Mucosa of rectum (tissue), 2 donors: ENCODE measurements around the gene TNK1.

Experiments
- H3K27ac ChIP-seq, 2 donors: one replicate each; pipeline ENCODE4 v1.7.0; 2013; ENCODE audit warnings: inconsistent platforms in 2 of 2, low read depth in 2 of 2, low read length in 2 of 2
- H3K27me3 ChIP-seq, 2 donors: one replicate each; pipeline ENCODE4 v1.7.0; 2013; ENCODE audit warnings: low read length in 2 of 2; ENCODE audit not compliant: control insufficient read depth in 2 of 2, insufficient read depth in 2 of 2
- H3K36me3 ChIP-seq, 2 donors: one replicate each; pipeline ENCODE4 v1.7.0; 2013; ENCODE audit warnings: low read length in 2 of 2; ENCODE audit not compliant: control insufficient read depth in 2 of 2, insufficient read depth in 2 of 2
- H3K4me1 ChIP-seq, 2 donors: one replicate each; pipeline ENCODE4 v1.7.0; 2013; ENCODE audit warnings: low read length in 2 of 2, mild to moderate bottlenecking in 1 of 2; ENCODE audit not compliant: control insufficient read depth in 2 of 2, insufficient read depth in 2 of 2
- H3K4me3 ChIP-seq, 2 donors: one replicate each; pipeline ENCODE4 v1.7.0; 2013; ENCODE audit warnings: low read length in 2 of 2
- H3K9ac ChIP-seq, 2 donors: one replicate each; pipeline ENCODE4 v1.7.0; 2013; ENCODE audit warnings: low read length in 2 of 2, low read depth in 1 of 2, mild to moderate bottlenecking in 1 of 2
- H3K9me3 ChIP-seq, 2 donors: one replicate each; pipeline ENCODE4 v1.7.0; 2013; ENCODE audit warnings: low read length in 2 of 2; ENCODE audit not compliant: control insufficient read depth in 2 of 2
- donor health status: healthy.
- donor health status: Normal muscosa, but diverticular disease.

TNK1 gene

GRCh38 chr17:7343250-7343649 lies 37.6 kb upstream of the TNK1 start:
- Histone ChIP-seq H3K9ac (no peak overlapping the region), H3K27ac (no peak overlapping the region), H3K4me3 (no peak overlapping the region), H3K36me3 (peaks cover 0 to 5% of the 10 kb centered on the region in 2 donors), H3K27me3 (peaks cover 0 to 4% of the 10 kb centered on the region in 2 donors), H3K4me1 (peaks cover 0 to 4% of the 10 kb centered on the region in 2 donors), H3K9me3 (no peaks in the 10 kb centered on the region)

DNA sequence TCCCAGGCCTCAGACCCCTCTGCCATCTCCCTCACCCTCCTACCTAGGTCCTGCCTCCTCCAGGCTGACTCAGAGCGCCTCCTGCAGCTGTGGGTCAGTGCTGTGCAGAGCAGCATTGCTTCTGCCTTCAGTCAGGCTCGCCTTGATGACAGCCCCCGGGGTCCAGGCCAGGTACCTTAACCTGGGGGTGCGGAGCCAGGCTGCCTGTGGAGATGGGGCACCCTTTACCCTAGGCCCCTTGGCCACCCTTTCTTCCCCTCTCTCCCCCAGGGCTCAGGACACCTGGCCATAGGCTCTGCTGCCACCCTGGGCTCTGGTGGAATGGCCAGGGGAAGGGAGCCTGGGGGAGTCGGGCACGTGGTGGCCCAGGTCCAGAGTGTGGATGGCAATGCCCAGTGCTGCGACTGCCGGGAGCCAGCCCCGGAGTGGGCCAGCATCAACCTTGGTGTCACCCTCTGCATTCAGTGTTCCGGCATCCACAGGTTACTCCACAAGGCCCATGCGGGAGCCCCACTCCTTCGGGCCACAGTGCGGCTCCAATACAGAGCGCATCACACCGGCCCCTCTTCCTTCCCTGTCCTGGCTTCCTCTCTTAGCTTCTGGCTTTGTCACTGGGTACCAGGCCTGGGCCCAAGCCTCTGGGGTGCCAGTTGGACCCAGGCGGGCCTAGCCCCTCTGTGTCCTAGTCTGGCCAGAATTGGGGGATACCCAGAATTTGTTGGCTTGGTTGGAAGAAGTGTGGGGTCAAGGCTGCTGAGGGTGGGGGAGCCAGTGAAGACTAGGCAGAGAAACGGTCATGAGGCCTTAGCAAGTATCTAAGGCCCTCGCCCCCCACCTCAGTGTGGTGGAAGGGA lies 33.9 kb upstream of the TNK1 start:
- H3K27ac ChIP-seq, result no peak overlapping the region
- H3K4me3 ChIP-seq, result no peak overlapping the region
- H3K27me3 ChIP-seq, result no peaks in the 10 kb centered on the region
- H3K4me1 ChIP-seq, result peaks cover 11 to 13% of the 10 kb centered on the region in 2 donors
- H3K9ac ChIP-seq, result no peak overlapping the region
- no peaks in the 10 kb centered on the region for H3K9me3 ChIP-seq
- H3K36me3 ChIP-seq, result peaks cover 0 to 1% of the 10 kb centered on the region in 2 donors

DNA sequence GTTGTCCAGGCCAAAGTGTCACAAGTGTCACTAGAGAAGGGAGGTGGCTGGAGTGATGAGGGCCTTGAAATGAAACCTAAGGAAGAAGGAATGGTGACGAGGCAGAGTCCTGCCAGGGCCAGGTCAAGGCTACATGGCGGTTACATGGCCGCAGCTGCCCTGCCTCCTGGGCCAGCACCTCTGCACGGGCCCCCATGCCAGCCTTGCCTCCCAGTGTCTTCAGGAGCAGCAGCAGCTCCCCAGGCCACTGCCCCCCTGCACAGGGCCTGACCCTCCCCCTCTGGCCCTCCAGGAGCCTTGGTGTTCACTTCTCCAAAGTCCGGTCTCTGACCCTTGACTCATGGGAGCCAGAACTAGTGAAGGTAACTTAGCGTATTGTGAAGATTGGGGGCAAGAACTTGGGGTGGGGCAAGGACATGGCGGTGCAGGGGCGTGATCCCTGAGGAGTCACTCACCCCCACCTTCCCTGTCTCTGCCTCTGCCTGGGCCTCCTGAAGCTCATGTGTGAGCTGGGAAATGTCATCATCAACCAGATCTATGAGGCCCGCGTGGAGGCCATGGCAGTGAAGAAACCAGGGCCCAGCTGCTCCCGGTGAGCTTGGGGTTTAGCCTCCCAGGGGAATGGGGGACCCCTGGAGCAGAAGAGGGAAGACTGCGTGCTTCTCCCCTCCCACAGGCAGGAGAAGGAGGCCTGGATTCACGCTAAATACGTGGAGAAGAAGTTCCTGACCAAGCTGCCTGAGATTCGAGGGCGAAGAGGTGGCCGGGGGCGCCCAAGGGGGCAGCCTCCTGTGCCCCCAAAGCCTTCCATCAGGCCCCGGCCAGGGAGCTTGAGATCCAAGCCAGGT lies 33.0 kb upstream of the TNK1 start:
- Histone ChIP-seq H3K4me1 (peaks cover 18 to 19% of the 10 kb centered on the region in 2 donors), H3K4me3 (no peak overlapping the region), H3K36me3 (no peaks in the 10 kb centered on the region), H3K27ac (no peak overlapping the region), H3K27me3 (no peaks in the 10 kb centered on the region), H3K9me3 (no peaks in the 10 kb centered on the region), H3K9ac (no peak overlapping the region)

GRCh38 chr17:7348478-7349242 lies 32.2 kb upstream of the TNK1 start:
- Histone ChIP-seq H3K9ac (no peak overlapping the region), H3K9me3 (no peaks in the 10 kb centered on the region), H3K4me3 (no peak overlapping the region), H3K36me3 (no peaks in the 10 kb centered on the region), H3K27ac (no peak overlapping the region), H3K27me3 (no peaks in the 10 kb centered on the region), H3K4me1 (peaks cover 22 to 24% of the 10 kb centered on the region in 2 donors)

DNA sequence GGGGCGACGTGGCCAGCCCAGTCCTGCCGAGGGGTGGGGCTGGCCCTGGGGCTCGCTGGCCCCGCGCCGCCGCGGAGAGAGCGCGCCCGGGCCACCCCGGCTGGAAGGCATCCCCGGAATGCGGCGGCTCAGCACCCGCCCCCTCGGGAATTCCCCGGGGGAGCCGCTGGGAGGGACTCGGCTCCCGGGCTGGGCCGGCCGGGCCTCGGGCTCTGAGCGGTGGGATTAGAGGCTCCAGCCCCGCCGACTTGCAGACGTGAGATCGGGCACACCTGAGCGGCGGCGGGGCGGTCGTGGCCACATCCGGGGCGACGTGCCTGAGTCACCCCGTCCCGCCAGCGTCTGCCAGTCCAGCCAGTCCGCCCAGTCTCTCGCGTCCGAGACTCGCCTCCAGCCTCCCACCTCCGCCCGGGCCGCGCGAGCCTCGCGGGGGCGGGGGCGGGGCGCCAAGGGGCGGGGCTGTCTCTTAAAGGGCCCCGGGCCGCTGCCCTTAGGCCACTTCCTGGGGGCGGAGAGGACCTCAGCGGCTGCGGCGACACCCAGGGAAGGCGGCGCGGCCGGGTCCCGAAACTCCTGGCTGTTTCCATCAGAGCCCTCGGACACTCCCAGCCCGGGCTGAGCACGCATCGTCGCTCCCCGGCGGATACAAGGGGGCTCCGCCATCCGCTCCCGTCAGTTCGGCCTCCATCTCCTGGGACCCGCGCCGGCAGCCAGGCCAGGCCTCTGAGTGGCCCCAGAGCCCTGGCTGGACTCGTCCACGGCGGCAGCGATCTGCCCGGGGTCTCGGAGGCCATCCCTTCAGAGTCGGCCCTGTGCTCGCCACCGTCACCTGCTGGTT lies 29.0 kb upstream of the TNK1 start, which contains the start of gene KCTD11:
KCTD11 (plus strand) TSS at position 498 of the 838 bp plus-strand sequence.
- Histone ChIP-seq H3K27me3 (no peaks in the 10 kb centered on the region), H3K27ac (peak within 1 kb of the TSS; percentile 96 to 97), H3K9ac (peak within 1 kb of the TSS; percentile 90 to 95), H3K4me1 (peaks cover 27 to 39% of the 10 kb centered on the region in 2 donors), H3K4me3 (peak within 1 kb of the TSS; percentile 83 to 86), H3K9me3 (no peaks in the 10 kb centered on the region), H3K36me3 (no peaks in the 10 kb centered on the region)

- Histone ChIP-seq H3K36me3 (no peaks in the 10 kb centered on the region), H3K4me1 (peaks cover 27 to 39% of the 10 kb centered on the region in 2 donors), H3K9ac (peak overlapping the region; percentile 84 to 95), H3K4me3 (peak overlapping the region; percentile 83 to 86), H3K9me3 (no peaks in the 10 kb centered on the region), H3K27ac (peak overlapping the region; percentile 96 to 97), H3K27me3 (no peaks in the 10 kb centered on the region)
These were observed 28.4 kb upstream of the TNK1 start for GRCh38 chr17:7352503-7352889.

- Histone ChIP-seq H3K9me3 (no peaks in the 10 kb centered on the region), H3K4me1 (peaks cover 27 to 39% of the 10 kb centered on the region in 2 donors), H3K27ac (peak overlapping the region in 1 of 2 donors; percentile 97), H3K36me3 (no peaks in the 10 kb centered on the region), H3K27me3 (no peaks in the 10 kb centered on the region), H3K4me3 (peak overlapping the region; percentile 83 to 86), H3K9ac (peak overlapping the region; percentile 84 to 95)
These were observed 27.8 kb upstream of the TNK1 start for GRCh38 chr17:7352910-7353635.

DNA sequence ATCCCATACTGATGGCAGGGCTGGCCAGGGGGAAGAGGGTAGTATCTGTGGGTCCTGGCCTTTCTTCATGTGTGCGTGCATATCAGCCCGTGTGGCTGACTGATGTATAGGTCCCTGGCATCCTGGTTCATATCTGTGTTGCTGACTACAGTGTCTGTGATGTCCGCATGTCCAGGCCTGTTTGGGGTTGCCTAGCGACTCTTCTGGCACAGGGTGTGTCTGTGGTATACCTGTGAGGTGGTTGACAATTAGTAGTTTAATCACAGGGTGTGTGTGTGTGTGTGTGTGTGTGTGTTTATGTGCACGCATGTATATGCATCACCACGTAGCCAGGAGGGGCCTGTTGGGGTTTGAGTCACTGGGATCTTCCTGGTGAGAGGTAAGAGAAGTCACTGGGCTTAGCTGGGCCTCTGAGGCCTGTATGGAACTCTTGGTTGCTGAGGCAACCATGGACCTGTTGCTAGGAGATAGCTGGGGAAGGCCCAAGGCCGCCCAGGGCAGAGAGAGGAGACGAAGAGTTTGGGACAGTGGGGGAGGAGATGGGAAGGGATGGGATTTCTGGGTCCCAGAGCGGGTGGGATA lies 26.5 kb upstream of the TNK1 start:
- H3K9ac ChIP-seq, result peak overlapping the region in 1 of 2 donors; percentile 34
- no peak overlapping the region for H3K4me3 ChIP-seq
- H3K27ac ChIP-seq, result no peak overlapping the region
- H3K27me3 ChIP-seq, result no peaks in the 10 kb centered on the region
- peaks cover 27 to 39% of the 10 kb centered on the region in 2 donors for H3K4me1 ChIP-seq
- no peaks in the 10 kb centered on the region for H3K9me3 ChIP-seq
- no peaks in the 10 kb centered on the region for H3K36me3 ChIP-seq
